Colonic mucosa (tissue), 4 donors: ENCODE results near the gene ZFAND6. TPM values are rescaled to one million over a fixed set of nuclear protein-coding genes. Genes with fewer than 3 reads are reported as not detected.

Experiments used
- DNase-seq: peaks from one replicate; pipeline ENCODE4 v3.0.0-alpha.2; 2020
- H3K27ac ChIP-seq: fragments of 200-600 bp; one replicate; pipeline ENCODE4 v1.8.0; 2021
- H3K27me3 ChIP-seq: fragments of 200-600 bp; one replicate; pipeline ENCODE4 v1.8.0; 2021
- H3K36me3 ChIP-seq: fragments of 200-600 bp; one replicate; pipeline ENCODE4 v1.8.0; 2021
- H3K4me1 ChIP-seq: fragments of 200-600 bp; one replicate; pipeline ENCODE4 v1.8.0; 2021; ENCODE audit warnings: mild to moderate bottlenecking
- H3K4me3 ChIP-seq: fragments of 200-600 bp; one replicate; pipeline ENCODE4 v1.8.0; 2021
- H3K9ac ChIP-seq, 2 donors: one replicate each; pipeline ENCODE4 v1.7.0; 2013; ENCODE audit warnings: control low read depth in 2 of 2, low read depth in 2 of 2, low read length in 2 of 2
- H3K9me3 ChIP-seq: fragments of 200-600 bp; one replicate; pipeline ENCODE4 v1.8.0; 2021
- intact Hi-C: fragments of 100-400 bp; cut with DNase I; formaldehyde crosslinking; loops from one replicate; pipeline ENCODE4 v1.14.1; 2022
- total RNA-seq, 2 donors: library from RNA; stranded (reverse); fragmentation: NEBNext Ultra II Directional in 1 of 2; extraction: Animal tissue kit (Norgen Biotek cat#: 25700) in 1 of 2; gene quantifications; one replicate each; pipeline ENCODE4 v1.2.1, GENCODE V29; 2021
- TF ChIP-seq, protein P1 (sequence below): fragments of 200-600 bp; IDR thresholded peaks from one replicate; pipeline ENCODE4 v1.8.0; 2022; ENCODE audit warnings: antibody characterized with exemption, mild to moderate bottlenecking
- donor health status: healthy.
- donor health status: DM: no; HTN: no; CAD: no.
- donor health status: DM: no; HTN: no; CAD: no.

Gene ZFAND6
- total RNA-seq, 2 donors from 2014 or later, result 56.0 to 82.4 TPM

DNA sequence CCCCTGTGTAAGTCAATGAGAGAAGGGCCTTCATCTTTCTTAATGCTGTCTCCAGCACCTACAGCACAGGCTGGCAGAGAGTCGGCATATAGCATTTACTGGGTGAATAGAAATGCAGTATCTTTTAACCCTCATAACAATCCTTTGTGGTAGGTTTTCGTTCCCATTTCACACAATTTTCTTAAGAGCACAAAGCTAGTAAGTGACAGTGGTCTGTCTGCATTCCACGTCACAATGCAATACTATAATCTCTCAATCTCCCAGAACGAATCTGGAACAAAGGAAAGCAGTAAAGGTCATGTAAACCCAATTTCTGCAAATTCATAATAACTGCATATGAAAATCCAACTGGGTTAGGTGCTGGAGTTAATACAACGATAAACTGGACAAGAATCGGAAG lies 1.4 kb upstream of the ZFAND6 start:
- Histone ChIP-seq H3K27me3 (no peaks in the 10 kb centered on the region), H3K9me3 (no peaks in the 10 kb centered on the region), H3K27ac (peak overlapping the region; percentile 99), H3K9ac (no peak overlapping the region), H3K4me1 (peaks cover 9% of the 10 kb centered on the region), H3K4me3 (no peak overlapping the region), H3K36me3 (no peaks in the 10 kb centered on the region)
- no peak for DNase-seq
- intact Hi-C loops, result loop anchor here (5.0 to 10.0 kb wide), 2 partner anchors 114 to 163 kb away; partner anchors contain the start of gene MTHFS
- TF ChIP-seq, protein P1, sequence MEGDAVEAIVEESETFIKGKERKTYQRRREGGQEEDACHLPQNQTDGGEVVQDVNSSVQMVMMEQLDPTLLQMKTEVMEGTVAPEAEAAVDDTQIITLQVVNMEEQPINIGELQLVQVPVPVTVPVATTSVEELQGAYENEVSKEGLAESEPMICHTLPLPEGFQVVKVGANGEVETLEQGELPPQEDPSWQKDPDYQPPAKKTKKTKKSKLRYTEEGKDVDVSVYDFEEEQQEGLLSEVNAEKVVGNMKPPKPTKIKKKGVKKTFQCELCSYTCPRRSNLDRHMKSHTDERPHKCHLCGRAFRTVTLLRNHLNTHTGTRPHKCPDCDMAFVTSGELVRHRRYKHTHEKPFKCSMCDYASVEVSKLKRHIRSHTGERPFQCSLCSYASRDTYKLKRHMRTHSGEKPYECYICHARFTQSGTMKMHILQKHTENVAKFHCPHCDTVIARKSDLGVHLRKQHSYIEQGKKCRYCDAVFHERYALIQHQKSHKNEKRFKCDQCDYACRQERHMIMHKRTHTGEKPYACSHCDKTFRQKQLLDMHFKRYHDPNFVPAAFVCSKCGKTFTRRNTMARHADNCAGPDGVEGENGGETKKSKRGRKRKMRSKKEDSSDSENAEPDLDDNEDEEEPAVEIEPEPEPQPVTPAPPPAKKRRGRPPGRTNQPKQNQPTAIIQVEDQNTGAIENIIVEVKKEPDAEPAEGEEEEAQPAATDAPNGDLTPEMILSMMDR, result no peak

DNA sequence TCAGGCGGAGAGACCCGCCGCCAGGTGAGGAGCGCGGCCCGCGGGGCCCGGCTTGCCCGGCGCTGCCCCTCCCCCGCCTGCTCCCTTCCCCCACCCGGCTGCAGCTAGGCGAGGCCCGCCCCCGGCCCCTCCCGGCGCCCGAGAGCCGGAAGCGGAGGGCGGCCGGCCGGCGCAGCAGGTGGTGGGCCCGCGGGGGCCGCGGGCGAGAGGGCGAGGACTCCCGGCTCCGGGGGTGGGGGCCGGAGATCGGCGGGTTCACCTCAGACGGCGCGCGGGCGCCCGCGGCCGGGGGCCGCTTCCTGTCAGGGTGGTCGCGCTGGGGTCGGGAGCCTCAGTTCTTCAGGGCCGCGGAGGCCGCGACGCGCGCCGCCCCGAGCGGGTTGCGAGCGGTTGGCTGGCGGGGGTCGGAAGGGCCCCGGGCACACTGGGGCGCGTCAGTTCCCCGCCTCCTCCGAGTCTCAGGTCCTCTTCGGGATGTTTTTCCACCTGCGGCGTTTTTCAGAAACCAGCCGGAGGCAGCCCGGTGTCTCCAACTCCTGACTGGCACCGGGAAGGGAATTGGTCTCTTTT lies 395 bp downstream of the ZFAND6 start:
- peak; percentile 49 for DNase-seq
- intact Hi-C loops, result loop anchor here (5.0 to 10.0 kb wide), 3 partner anchors 95 to 165 kb away; partner anchors contain the start of genes FAH and MTHFS
- TF ChIP-seq, protein P1, result no peak
- H3K9me3 ChIP-seq, result no peaks in the 10 kb centered on the region
- peaks cover 9% of the 10 kb centered on the region for H3K4me1 ChIP-seq
- peak overlapping the region; percentile 71 to 86 for H3K9ac ChIP-seq
- no peaks in the 10 kb centered on the region for H3K36me3 ChIP-seq
- H3K4me3 ChIP-seq, result peak overlapping the region; percentile 85
- peak overlapping the region; percentile 99 for H3K27ac ChIP-seq
- no peaks in the 10 kb centered on the region for H3K27me3 ChIP-seq

DNA sequence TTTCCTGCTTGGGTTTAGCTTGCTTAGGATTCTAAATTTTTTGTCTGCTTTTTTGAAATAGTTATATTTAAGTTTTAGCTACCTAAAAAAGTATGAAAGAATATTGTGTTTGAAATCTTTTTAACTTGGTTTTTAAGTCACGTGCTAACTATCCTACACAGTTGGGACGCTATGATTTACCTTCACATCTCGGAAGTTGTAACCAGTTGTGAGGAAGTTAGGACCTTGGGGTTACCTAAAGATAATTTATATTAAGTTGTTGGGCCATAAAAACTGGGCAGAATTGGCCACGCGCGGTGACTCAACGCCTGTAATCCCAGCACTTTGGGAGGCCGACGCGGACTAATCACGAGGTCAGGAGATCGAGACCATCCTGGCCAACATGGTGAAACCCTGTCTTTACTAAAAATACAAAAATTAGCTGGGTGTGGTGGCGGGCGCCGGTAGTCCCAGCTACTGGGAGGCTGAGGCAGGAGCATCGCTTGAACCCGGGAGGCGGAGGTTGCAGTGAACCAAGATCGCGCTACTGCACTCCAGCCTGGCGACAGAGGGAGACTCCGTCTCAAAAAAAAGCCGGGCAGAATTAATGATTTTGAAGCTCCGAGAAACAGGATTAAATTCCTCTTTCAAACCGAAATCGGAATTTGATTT lies 1.0 kb downstream of the ZFAND6 start:
- H3K9me3 ChIP-seq, result no peaks in the 10 kb centered on the region
- H3K4me1 ChIP-seq, result peaks cover 9% of the 10 kb centered on the region
- no peaks in the 10 kb centered on the region for H3K27me3 ChIP-seq
- peak overlapping the region; percentile 71 to 86 for H3K9ac ChIP-seq
- no peaks in the 10 kb centered on the region for H3K36me3 ChIP-seq
- intact Hi-C loops, result loop anchor here (10.0 kb wide), 1 partner anchor 94 kb away; the partner anchor contains the start of gene FAH
- H3K27ac ChIP-seq, result peak overlapping the region; percentile 99
- peak overlapping the region; percentile 85 for H3K4me3 ChIP-seq
- peak; percentile 62 for DNase-seq
- TF ChIP-seq, protein P1, result no peak

DNA sequence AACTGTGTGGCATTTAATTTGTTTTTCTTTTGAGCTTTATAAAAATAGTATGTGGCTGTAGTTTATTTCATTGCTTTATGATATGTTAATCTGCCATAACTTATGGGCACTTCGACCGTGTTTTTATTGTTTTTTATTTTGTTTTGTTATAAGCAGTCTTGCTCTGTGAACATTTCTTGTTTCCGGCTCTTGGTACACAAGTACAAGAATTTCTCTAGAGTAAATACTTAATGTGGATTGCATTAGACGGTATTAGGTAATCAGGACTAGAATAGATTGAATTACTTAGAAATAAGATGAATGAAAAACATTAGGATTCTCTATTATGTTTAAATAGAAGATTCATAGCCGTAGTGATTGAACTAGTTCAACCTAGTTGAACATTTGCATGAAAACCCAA lies 2.1 kb downstream of the ZFAND6 start:
- no peak overlapping the region for H3K27ac ChIP-seq
- H3K4me1 ChIP-seq, result peaks cover 9% of the 10 kb centered on the region
- intact Hi-C loops, result loop anchor here (10.0 kb wide), 1 partner anchor 93 kb away; the partner anchor contains the start of gene FAH
- TF ChIP-seq, protein P1, result no peak
- H3K36me3 ChIP-seq, result no peaks in the 10 kb centered on the region
- peak overlapping the region; percentile 85 for H3K4me3 ChIP-seq
- no peak for DNase-seq
- H3K9ac ChIP-seq, result peak overlapping the region in 1 of 2 donors; percentile 29
- no peaks in the 10 kb centered on the region for H3K9me3 ChIP-seq
- H3K27me3 ChIP-seq, result no peaks in the 10 kb centered on the region

DNA sequence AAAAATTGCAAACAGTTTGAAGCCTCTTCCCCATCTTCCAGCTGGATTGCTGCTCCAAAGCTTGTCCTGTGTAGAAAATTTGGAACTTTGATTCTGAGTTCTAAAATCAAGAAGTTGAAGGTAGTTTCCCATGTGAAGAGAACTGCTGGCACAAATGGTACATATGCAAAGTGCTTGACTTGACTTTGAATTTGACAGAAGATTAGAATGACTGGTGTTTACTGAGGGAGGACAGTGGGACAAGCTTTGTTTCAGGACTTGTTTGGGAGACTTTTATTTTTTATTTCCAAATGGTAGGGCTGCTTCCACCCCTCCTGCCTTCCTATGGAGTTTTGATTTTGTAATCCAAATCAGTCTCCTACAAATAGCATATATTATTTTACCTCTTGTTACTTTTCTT lies 7.4 kb downstream of the ZFAND6 start:
- no peak overlapping the region for H3K4me3 ChIP-seq
- no peak overlapping the region for H3K9ac ChIP-seq
- H3K27ac ChIP-seq, result no peak overlapping the region
- no peaks in the 10 kb centered on the region for H3K27me3 ChIP-seq
- H3K9me3 ChIP-seq, result no peaks in the 10 kb centered on the region
- DNase-seq, result no peak
- TF ChIP-seq, protein P1, result no peak
- intact Hi-C loops, result loop anchor here (10.0 kb wide), 1 partner anchor 88 kb away; the partner anchor contains the start of gene FAH
- peaks cover 1% of the 10 kb centered on the region for H3K4me1 ChIP-seq
- no peaks in the 10 kb centered on the region for H3K36me3 ChIP-seq
